Measurements from ENCODE around the gene KIF13A. TPM values are rescaled to one million over a fixed set of nuclear protein-coding genes. Genes with fewer than 3 reads are reported as not detected.
"Not testable (repeated sequence)": the region's sequence is repeated elsewhere in the genome, so short reads cannot be mapped to it uniquely, and the experiment has no call there.

Gene KIF13A
- total and polyA plus RNA-seq, 10 of the 15 experiments (the other 5 are each of a cell fraction or from before 2014, with no cell fraction given): 0.02 to 0.26 (median 0.13) TPM; not detected in 2

DNA sequence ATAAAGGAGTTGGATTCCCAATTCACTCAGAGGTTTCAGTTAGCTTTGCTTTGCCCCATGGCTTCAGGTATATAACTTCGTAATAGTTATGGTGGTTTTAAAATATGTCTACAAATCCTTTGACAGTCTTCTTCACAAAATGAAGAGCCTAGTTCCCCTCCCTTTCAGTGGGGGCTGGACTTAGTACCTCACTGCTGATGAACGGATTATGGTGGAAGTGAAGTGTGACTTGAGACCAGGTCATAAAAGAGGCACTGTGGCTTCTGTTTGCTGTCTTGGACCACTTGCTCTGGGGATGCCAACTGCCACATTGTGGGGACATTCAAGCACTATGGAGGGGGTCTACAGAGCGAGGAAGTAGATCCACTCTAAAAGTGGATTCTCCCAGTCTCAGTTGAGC is 233.2 kb downstream of the KIF13A start:
- Histone ChIP-seq H3K4me1 (ENCODE audit: control insufficient read depth, insufficient read depth, low read length) (no peaks in the 10 kb centered on the region), H4K20me1 (ENCODE audit: control insufficient read depth, insufficient read depth) (no peaks in the 10 kb centered on the region), H3K4me2 (ENCODE audit: control insufficient read depth, insufficient read depth) (no peak overlapping the region), H3K36me3 (ENCODE audit: control insufficient read depth in 2 of 2, insufficient read depth in 2 of 2, low read length in 1 of 2) (no peaks in the 10 kb centered on the region), H3K9me3 (replicated peaks; ENCODE audit: control insufficient read depth, insufficient read depth, low read length) (no peaks in the 10 kb centered on the region), H3K4me3 (no peak overlapping the region), H3K27ac (ENCODE audit: control insufficient read depth, insufficient read depth) (no peak overlapping the region), H2AFZ (ENCODE audit: control insufficient read depth, low read depth, low read length) (no peak overlapping the region), H3K9ac (ENCODE audit: control insufficient read depth, insufficient read depth, low read length) (no peak overlapping the region), H3K79me2 (ENCODE audit: control insufficient read depth, insufficient read depth, low read length) (no peaks in the 10 kb centered on the region), H3K27me3 (replicated peaks in 1 of 2; ENCODE audit: control insufficient read depth in 2 of 2, insufficient read depth in 2 of 2, low read length in 1 of 2) (no peaks in the 10 kb centered on the region)
- 33% methylated on average over 3 of the region's 3 CpGs for WGBS (ENCODE audit: insufficient coverage, insufficient replicate concordance, low lambda C conversion rate, missing lambda C conversion rate)
- ChIA-PET CTCF (no interaction called here), SMC1A (ENCODE audit: uncharacterized antibody, unreplicated experiment) (interaction anchor here (1.1 to 1.2 kb wide), 2 partner anchors 9 to 11 kb away, joined by 3 to 4 read pairs; no protein-coding TSS in a partner anchor), RAD21 (ENCODE audit: unreplicated experiment) (no interaction called here), POLR2A (no interaction called here)
- in situ Hi-C loops (cut with MboI): no loop called here
- FAIRE-seq: no peak
- no peak for TF ChIP-seq RAD21 (IDR thresholded peaks at IDR 0.05; ENCODE audit: insufficient read depth, low read depth, low read length)
- TF ChIP-seq HDAC6 (IDR thresholded peaks at IDR 0.05; ENCODE audit: unreplicated experiment): no peak
- no peak for TF ChIP-seq FOXK2 (IDR thresholded peaks at IDR 0.05)
- TF ChIP-seq DPF2 (IDR thresholded peaks at IDR 0.05): no peak
- TF ChIP-seq CEBPB (IDR thresholded peaks at IDR 0.05; ENCODE audit: borderline replicate concordance in 1 of 2, low read depth in 2 of 2, low read length in 2 of 2): no peak
- no peak for TF ChIP-seq CREM (IDR thresholded peaks at IDR 0.05; ENCODE audit: low read depth)
- no peak for TF ChIP-seq SREBF1 (IDR thresholded peaks at IDR 0.05; ENCODE audit: low read length)
- TF ChIP-seq SP1 (IDR thresholded peaks at IDR 0.05; ENCODE audit: low read depth, low read length): no peak
- no peak for DNase-seq (ENCODE audit: low read depth, low spot score)
- intact Hi-C loops (cut with micrococcal nuclease; ENCODE audit: unreplicated experiment): no loop called here
- ATAC-seq: no peak
- BruUV-seq (replicated peaks): no TSS peak

DNA sequence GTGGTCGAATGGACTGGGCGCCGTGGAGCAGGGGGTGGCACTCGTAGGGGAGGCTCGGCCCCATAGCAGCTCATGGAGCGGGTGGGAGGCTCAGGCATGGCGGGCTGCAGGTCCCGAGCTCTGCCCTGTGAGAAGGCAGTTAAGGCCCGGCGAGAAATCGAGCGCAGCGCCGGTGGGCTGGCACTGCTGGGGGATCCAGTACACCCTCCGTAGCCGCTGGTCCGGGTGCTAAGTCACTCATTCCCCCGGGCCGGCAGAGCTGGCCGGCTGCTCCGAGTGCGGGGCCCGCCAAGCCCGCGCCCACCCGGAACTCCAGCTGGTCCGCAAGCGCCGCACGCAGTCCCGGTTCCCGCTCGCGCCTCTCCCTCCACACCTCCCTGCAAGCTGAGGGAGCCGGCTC is 242.1 kb downstream of the KIF13A start:
- DNase-seq (ENCODE audit: low read depth, low spot score); POLR2A ChIA-PET; H3K4me1 ChIP-seq (ENCODE audit: control insufficient read depth, insufficient read depth, low read length); BruUV-seq (replicated peaks); H3K4me2 ChIP-seq (ENCODE audit: control insufficient read depth, insufficient read depth); H3K27ac ChIP-seq (ENCODE audit: control insufficient read depth, insufficient read depth); H3K27me3 ChIP-seq (replicated peaks in 1 of 2; ENCODE audit: control insufficient read depth in 2 of 2, insufficient read depth in 2 of 2, low read length in 1 of 2); H2AFZ ChIP-seq (ENCODE audit: control insufficient read depth, low read depth, low read length); intact Hi-C loops (cut with micrococcal nuclease; ENCODE audit: unreplicated experiment); ATAC-seq; H3K9me3 ChIP-seq (replicated peaks; ENCODE audit: control insufficient read depth, insufficient read depth, low read length); SMC1A ChIA-PET (ENCODE audit: uncharacterized antibody, unreplicated experiment); RAD21 ChIA-PET (ENCODE audit: unreplicated experiment); H4K20me1 ChIP-seq (ENCODE audit: control insufficient read depth, insufficient read depth); H3K9ac ChIP-seq (ENCODE audit: control insufficient read depth, insufficient read depth, low read length); H3K79me2 ChIP-seq (ENCODE audit: control insufficient read depth, insufficient read depth, low read length); H3K36me3 ChIP-seq (ENCODE audit: control insufficient read depth in 2 of 2, insufficient read depth in 2 of 2, low read length in 1 of 2); FAIRE-seq; H3K4me3 ChIP-seq; CTCF ChIA-PET; in situ Hi-C loops (cut with MboI): not testable (repeated sequence)
- WGBS (ENCODE audit: insufficient coverage, insufficient replicate concordance, low lambda C conversion rate, missing lambda C conversion rate): 91% methylated on average over 35 of the region's 35 CpGs

DNA sequence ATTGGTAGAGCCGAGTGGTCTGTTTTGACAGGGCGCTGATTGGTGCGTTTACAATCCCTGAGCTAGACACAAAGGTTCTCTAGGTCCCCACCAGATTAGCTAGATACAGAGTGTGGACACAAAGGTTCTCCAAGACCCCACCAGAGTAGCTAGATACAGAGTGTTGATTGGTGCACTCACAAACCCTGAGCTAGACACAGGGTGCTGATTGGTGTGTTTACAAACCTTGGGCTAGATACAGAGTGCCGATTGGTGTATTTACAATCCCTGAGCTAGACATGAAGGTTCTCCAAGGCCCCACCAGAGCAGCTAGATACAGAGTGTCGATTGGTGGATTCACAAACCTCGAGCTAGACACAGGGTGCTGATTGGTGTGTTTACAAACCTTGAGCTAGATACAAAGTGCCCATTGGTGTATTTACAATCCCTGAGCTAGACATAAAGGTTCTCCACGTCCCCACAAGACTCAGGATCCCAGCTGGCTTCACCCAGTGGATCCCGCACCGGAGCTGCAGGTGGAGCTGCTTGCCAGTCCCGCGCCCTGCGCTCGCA is 242.6 kb downstream of the KIF13A start:
- RAD21 ChIA-PET (ENCODE audit: unreplicated experiment); H3K79me2 ChIP-seq (ENCODE audit: control insufficient read depth, insufficient read depth, low read length); POLR2A ChIA-PET; H3K36me3 ChIP-seq (ENCODE audit: control insufficient read depth in 2 of 2, insufficient read depth in 2 of 2, low read length in 1 of 2); intact Hi-C loops (cut with micrococcal nuclease; ENCODE audit: unreplicated experiment); BruUV-seq (replicated peaks); in situ Hi-C loops (cut with MboI); H3K27me3 ChIP-seq (replicated peaks in 1 of 2; ENCODE audit: control insufficient read depth in 2 of 2, insufficient read depth in 2 of 2, low read length in 1 of 2); FAIRE-seq; H2AFZ ChIP-seq (ENCODE audit: control insufficient read depth, low read depth, low read length); H3K9me3 ChIP-seq (replicated peaks; ENCODE audit: control insufficient read depth, insufficient read depth, low read length); H3K27ac ChIP-seq (ENCODE audit: control insufficient read depth, insufficient read depth); DNase-seq (ENCODE audit: low read depth, low spot score); H3K4me2 ChIP-seq (ENCODE audit: control insufficient read depth, insufficient read depth); H3K4me1 ChIP-seq (ENCODE audit: control insufficient read depth, insufficient read depth, low read length); ATAC-seq; H3K9ac ChIP-seq (ENCODE audit: control insufficient read depth, insufficient read depth, low read length); H4K20me1 ChIP-seq (ENCODE audit: control insufficient read depth, insufficient read depth); H3K4me3 ChIP-seq: not testable (repeated sequence)
- SMC1A ChIA-PET (ENCODE audit: uncharacterized antibody, unreplicated experiment): interaction anchor here (1.9 to 2.0 kb wide), 2 partner anchors 30 to 74 kb away, joined by 4 to 5 read pairs; no protein-coding TSS in a partner anchor
- CTCF ChIA-PET: interaction anchor here (2.0 kb wide), 1 partner anchor 60 kb away, joined by 5 read pairs; no protein-coding TSS in a partner anchor
- WGBS (ENCODE audit: insufficient coverage, insufficient replicate concordance, low lambda C conversion rate, missing lambda C conversion rate): 63% methylated on average over 13 of the region's 13 CpGs

Data from GM12878 (cell line).